Progenitor cell of endocrine pancreas (in vitro differentiated cells): ENCODE measurements around the gene NUP210. TPM values are rescaled to one million over a fixed set of nuclear protein-coding genes. Genes with fewer than 3 reads are reported as not detected.

Experiments
- DNase-seq: peaks from one replicate; pipeline ENCODE4 v3.0.0; 2021; ENCODE audit warnings: low spot score; ENCODE audit not compliant: unreplicated experiment
- H3K27ac Mint-ChIP-seq: 2 replicates; pipeline ENCODE4 v1.8.0; 2021; ENCODE audit warnings: mild to moderate bottlenecking, moderate library complexity, mixed read lengths
- H3K27me3 Mint-ChIP-seq: 2 replicates; pipeline ENCODE4 v1.8.0; 2021; ENCODE audit warnings: mixed read lengths
- H3K36me3 Mint-ChIP-seq: 2 replicates; pipeline ENCODE4 v1.8.0; 2022; ENCODE audit warnings: mixed read lengths; ENCODE audit not compliant: insufficient read depth
- H3K4me1 Mint-ChIP-seq: 2 replicates; pipeline ENCODE4 v1.8.0; 2021; ENCODE audit warnings: low read depth, mixed read lengths
- H3K4me3 Mint-ChIP-seq: 2 replicates; pipeline ENCODE4 v1.8.0; 2021; ENCODE audit warnings: low read depth, mild to moderate bottlenecking, moderate library complexity, mixed read lengths
- H3K9me3 Mint-ChIP-seq: 2 replicates; pipeline ENCODE4 v1.8.0; 2021; ENCODE audit warnings: low read depth, mixed read lengths
- total RNA-seq: library from RNA; stranded (reverse); gene quantifications from 2 replicates; pipeline ENCODE4 v1.2.1, GENCODE V29; 2021
- TF ChIP-seq, protein P1 (sequence below): fragments of 200-600 bp; sonication (generic); IDR thresholded peaks from one replicate; pipeline ENCODE4 v1.5.0; 2021; ENCODE audit warnings: antibody characterized with exemption, mild to moderate bottlenecking; ENCODE audit not compliant: unreplicated experiment

The NUP210 gene
- total RNA-seq, 1 donor from 2014 or later, result 78.2 TPM

DNA sequence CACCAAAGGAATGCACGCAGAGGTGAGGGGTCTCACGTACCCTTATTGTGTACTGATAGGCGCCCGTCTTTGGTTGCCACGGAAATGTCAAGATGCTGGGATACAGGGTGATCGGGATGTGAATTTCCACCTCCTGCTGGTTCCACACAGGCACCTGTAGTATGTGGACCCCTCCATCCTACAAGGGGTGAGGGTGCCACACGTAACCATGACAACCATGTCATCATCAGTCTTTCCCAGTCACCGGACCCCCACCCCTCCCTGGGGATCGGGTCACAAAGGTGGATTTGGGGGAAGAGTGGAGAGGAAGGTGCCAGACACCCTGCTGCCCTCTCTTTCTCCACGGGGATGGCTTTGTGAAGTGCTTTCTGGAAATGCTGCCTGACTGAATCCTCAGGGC, 44.7 kb downstream of the NUP210 start:
- no peak for DNase-seq
- no peaks in the 10 kb centered on the region for H3K9me3 Mint-ChIP-seq
- H3K27me3 Mint-ChIP-seq, result no peaks in the 10 kb centered on the region
- TF ChIP-seq, protein P1, sequence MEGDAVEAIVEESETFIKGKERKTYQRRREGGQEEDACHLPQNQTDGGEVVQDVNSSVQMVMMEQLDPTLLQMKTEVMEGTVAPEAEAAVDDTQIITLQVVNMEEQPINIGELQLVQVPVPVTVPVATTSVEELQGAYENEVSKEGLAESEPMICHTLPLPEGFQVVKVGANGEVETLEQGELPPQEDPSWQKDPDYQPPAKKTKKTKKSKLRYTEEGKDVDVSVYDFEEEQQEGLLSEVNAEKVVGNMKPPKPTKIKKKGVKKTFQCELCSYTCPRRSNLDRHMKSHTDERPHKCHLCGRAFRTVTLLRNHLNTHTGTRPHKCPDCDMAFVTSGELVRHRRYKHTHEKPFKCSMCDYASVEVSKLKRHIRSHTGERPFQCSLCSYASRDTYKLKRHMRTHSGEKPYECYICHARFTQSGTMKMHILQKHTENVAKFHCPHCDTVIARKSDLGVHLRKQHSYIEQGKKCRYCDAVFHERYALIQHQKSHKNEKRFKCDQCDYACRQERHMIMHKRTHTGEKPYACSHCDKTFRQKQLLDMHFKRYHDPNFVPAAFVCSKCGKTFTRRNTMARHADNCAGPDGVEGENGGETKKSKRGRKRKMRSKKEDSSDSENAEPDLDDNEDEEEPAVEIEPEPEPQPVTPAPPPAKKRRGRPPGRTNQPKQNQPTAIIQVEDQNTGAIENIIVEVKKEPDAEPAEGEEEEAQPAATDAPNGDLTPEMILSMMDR, result no peak
- no peaks in the 10 kb centered on the region for H3K4me1 Mint-ChIP-seq
- H3K4me3 Mint-ChIP-seq, result no peak overlapping the region
- no peak overlapping the region for H3K27ac Mint-ChIP-seq
- peaks cover 18% of the 10 kb centered on the region for H3K36me3 Mint-ChIP-seq

DNA sequence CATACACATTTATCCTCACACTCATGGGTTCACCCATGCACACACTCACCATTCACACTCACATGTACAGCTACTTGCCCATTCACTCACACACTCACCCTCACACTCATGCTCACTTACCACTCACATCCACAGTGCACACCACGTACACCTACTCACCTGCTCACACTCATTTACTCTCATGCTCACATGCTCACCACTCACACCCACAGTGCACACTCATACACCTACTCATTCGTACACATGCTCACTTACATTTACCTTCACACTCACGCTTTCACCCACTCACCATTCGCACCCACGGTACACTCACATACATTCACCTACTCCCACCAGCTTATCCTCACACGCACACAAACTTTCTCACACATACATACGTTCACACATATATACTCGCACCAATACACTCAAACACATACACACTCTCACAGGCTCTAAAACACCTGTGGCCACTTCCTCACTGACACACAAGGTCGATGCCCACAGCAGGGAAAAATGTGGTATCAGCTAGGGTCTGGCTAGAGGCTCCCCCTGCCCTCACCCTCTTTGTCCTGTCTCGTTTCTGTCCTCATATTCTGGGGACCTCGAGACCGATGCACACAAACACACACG, 46.0 kb downstream of the NUP210 start:
- H3K4me3 Mint-ChIP-seq, result no peak overlapping the region
- no peak overlapping the region for H3K27ac Mint-ChIP-seq
- no peak for DNase-seq
- no peaks in the 10 kb centered on the region for H3K27me3 Mint-ChIP-seq
- no peaks in the 10 kb centered on the region for H3K9me3 Mint-ChIP-seq
- TF ChIP-seq, protein P1, result no peak
- peaks cover 25% of the 10 kb centered on the region for H3K36me3 Mint-ChIP-seq
- H3K4me1 Mint-ChIP-seq, result no peaks in the 10 kb centered on the region

DNA sequence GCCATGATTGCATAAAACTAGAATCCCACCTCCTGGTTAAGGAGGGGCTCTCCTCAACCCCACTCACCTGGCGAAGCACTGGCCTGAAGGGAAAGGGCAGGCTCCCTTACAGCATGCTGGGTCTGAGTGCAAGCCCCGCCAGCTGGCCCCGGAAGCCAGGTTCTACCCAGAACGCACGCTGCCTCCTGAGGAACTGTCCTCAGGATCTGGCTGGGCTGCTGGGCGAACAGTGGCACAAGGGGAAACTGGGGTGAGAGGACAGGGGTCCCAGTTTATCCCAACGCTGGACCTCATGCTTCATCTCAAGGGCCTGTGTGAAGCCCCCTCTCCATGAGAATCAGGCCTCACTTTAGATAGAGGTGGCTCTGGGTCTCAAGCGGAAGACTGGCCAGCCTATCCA, 47.5 kb downstream of the NUP210 start:
- TF ChIP-seq, protein P1, result no peak
- H3K4me1 Mint-ChIP-seq, result no peaks in the 10 kb centered on the region
- H3K4me3 Mint-ChIP-seq, result no peak overlapping the region
- peaks cover 25% of the 10 kb centered on the region for H3K36me3 Mint-ChIP-seq
- no peaks in the 10 kb centered on the region for H3K27me3 Mint-ChIP-seq
- no peak overlapping the region for H3K27ac Mint-ChIP-seq
- DNase-seq, result no peak
- no peaks in the 10 kb centered on the region for H3K9me3 Mint-ChIP-seq

DNA sequence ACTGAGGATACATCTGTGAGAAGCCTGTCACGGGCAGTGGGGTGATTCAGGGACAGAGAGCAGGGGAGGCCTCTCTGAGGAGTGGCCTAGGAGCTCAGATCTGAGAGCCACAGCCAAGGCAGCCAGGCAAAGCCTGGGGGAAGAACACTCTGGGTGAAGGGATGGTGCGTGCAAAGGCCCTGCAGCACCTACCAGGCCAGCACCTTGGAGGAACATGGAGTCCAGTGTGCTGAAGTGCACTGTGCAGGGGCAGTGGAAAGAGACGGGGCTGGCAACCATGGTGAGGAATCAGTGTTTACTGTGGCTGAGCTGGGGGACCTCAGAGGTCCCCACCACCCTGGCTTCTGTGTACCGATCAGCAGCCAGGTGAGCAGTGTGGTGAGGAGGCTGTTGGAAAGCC, 48.0 kb downstream of the NUP210 start:
- no peaks in the 10 kb centered on the region for H3K9me3 Mint-ChIP-seq
- H3K4me3 Mint-ChIP-seq, result no peak overlapping the region
- H3K36me3 Mint-ChIP-seq, result peaks cover 27% of the 10 kb centered on the region
- H3K4me1 Mint-ChIP-seq, result no peaks in the 10 kb centered on the region
- TF ChIP-seq, protein P1, result no peak
- no peak for DNase-seq
- H3K27ac Mint-ChIP-seq, result no peak overlapping the region
- H3K27me3 Mint-ChIP-seq, result no peaks in the 10 kb centered on the region

DNA sequence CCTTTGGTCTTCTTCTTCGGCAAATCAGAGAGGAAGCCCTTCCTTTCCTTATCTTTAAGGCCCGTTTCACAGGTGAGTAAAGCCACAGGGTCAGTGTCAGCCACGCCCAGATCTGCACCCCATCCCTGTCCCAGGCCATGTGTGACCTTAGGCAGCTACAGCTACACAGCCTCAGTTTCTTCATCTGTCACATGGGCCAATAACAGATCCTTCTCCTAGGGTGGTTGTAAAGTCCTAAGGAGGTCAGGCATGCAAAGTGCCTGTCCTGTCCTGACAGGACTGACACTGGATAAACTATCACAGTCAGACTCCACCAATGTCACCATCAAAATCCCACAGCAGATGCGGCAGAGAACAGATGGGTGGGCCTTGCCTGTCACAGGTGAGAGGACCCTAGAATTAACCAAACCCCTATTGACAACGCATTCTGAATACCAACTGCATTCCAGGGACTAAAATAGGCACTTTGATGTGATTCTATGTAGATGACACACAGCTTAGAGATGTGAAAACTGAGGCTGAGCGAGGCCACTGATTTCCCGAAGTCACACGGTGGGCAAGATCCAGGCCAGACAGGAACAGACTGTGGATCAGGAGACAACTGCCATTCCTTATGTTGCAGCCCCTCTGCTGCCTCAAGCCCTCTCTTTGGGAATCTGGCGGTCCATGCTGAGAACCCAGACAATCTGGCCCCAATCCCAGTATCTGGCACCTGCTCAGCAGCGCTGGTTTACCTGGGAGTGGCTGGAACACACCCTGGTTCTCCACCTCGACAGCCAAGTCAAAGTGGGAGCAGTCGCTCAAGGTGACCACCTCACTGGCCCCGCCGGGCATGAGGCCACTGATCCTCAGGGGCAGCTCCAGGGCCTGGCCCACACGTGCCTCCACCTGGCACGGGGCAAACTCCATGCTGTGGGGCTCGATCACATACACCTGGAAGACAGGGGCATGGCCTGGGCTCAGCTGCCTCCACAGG, 48.7 kb downstream of the NUP210 start:
- DNase-seq, result no peak
- Mint-ChIP-seq H3K9me3 (no peaks in the 10 kb centered on the region), H3K36me3 (peaks cover 27% of the 10 kb centered on the region), H3K27ac (no peak overlapping the region), H3K4me1 (no peaks in the 10 kb centered on the region), H3K4me3 (no peak overlapping the region), H3K27me3 (no peaks in the 10 kb centered on the region)
- TF ChIP-seq, protein P1, result no peak
